ENCODE results near the gene CELSR3. TPM values are rescaled to one million over a fixed set of nuclear protein-coding genes. Genes with fewer than 3 reads are reported as not detected.

Gene CELSR3
- polyA plus RNA-seq, 2 of the 4 experiments (the other 2 are of a cell fraction): 2.2 to 4.8 TPM

DNA sequence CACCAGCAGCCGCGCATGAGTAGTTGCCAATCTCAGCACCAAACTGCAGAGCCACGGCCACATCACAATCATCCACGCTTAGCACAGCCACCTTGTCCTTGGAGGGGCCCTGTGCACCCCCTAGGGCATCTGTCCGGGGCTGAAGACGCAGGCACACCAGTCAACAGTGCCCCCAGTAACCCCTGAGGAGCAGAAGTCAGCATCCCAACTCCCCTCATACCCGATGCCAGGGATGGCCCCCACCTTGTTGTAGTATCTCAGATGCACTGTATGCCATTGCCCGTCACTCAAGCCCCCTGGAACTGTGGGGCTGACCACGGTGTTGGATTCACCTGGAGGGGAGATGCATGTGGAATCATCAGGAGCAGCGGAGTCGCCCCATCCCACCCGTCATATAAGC lies 7.6 kb downstream of the CELSR3 start:
- Histone ChIP-seq H3K4me1 (peaks cover 9% of the 10 kb centered on the region; the same call in 1 of the 3 replicates), H3K4me3 (no peak overlapping the region), H3K4me2 (no peak overlapping the region), H3K9me3 (no peaks in the 10 kb centered on the region), H3K27ac (no peak overlapping the region)
- DNase-seq (ENCODE audit: low read depth in 1 of 2, low spot score in 1 of 2) (no peak), FAIRE-seq (no peak), ATAC-seq (no peak)
- ChIA-PET POLR2A (no interaction called here), CTCF (interaction anchor here (1.4 to 6.3 kb wide), 5 partner anchors 8 to 92 kb away, joined by 4 to 46 read pairs (median 8); partner anchors contain the start of genes CELSR3, SLC26A6 and UCN2)
- 90% methylated on average over 10 of the region's 12 CpGs for WGBS (ENCODE audit: missing lambda C conversion rate)
- no peak for TF ChIP-seq EHMT2 (IDR thresholded peaks at IDR 0.05; ENCODE audit: low read depth)
- TF ChIP-seq POLR2AphosphoS2 (conservative IDR thresholded peaks at IDR 0.05; ENCODE audit: low read length): no peak
- TF ChIP-seq FOSL2 (IDR thresholded peaks at IDR 0.05): no peak
- TF ChIP-seq FOSL2 (CRISPR knock-in tag; IDR thresholded peaks at IDR 0.05): no peak
- no peak for TF ChIP-seq RAD21 (conservative IDR thresholded peaks at IDR 0.05 in 1 of 2, IDR thresholded peaks at IDR 0.05 in 1 of 2)
- TF ChIP-seq RCOR1 (IDR thresholded peaks at IDR 0.05; ENCODE audit: low read depth, low read length): no peak
- TF ChIP-seq FOXS1 (CRISPR knock-in tag; IDR thresholded peaks at IDR 0.05): no peak
- no peak for TF ChIP-seq ZC3H11A (IDR thresholded peaks at IDR 0.05)
- TF ChIP-seq, protein P1, sequence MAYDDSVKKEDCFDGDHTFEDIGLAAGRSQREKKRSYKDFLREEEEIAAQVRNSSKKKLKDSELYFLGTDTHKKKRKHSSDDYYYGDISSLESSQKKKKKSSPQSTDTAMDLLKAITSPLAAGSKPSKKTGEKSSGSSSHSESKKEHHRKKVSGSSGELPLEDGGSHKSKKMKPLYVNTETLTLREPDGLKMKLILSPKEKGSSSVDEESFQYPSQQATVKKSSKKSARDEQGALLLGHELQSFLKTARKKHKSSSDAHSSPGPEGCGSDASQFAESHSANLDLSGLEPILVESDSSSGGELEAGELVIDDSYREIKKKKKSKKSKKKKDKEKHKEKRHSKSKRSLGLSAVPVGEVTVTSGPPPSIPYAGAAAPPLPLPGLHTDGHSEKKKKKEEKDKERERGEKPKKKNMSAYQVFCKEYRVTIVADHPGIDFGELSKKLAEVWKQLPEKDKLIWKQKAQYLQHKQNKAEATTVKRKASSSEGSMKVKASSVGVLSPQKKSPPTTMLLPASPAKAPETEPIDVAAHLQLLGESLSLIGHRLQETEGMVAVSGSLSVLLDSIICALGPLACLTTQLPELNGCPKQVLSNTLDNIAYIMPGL (CRISPR knock-in tag; IDR thresholded peaks at IDR 0.05; ENCODE audit: borderline replicate concordance): no peak
- TF ChIP-seq SMC3 (IDR thresholded peaks at IDR 0.05): no peak
- TF ChIP-seq CHD2 (IDR thresholded peaks at IDR 0.05; ENCODE audit: low read length, partially characterized antibody): no peak
- TF ChIP-seq MAFK (IDR thresholded peaks at IDR 0.05; ENCODE audit: partially characterized antibody): no peak
- TF ChIP-seq ZNF302 (CRISPR knock-in tag; IDR thresholded peaks at IDR 0.05): no peak
- no peak for TF ChIP-seq NFE2L2 (conservative IDR thresholded peaks at IDR 0.05; ENCODE audit: low read length)
- TF ChIP-seq, protein P2, sequence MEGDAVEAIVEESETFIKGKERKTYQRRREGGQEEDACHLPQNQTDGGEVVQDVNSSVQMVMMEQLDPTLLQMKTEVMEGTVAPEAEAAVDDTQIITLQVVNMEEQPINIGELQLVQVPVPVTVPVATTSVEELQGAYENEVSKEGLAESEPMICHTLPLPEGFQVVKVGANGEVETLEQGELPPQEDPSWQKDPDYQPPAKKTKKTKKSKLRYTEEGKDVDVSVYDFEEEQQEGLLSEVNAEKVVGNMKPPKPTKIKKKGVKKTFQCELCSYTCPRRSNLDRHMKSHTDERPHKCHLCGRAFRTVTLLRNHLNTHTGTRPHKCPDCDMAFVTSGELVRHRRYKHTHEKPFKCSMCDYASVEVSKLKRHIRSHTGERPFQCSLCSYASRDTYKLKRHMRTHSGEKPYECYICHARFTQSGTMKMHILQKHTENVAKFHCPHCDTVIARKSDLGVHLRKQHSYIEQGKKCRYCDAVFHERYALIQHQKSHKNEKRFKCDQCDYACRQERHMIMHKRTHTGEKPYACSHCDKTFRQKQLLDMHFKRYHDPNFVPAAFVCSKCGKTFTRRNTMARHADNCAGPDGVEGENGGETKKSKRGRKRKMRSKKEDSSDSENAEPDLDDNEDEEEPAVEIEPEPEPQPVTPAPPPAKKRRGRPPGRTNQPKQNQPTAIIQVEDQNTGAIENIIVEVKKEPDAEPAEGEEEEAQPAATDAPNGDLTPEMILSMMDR (IDR thresholded peaks at IDR 0.05): no peak
- TF ChIP-seq, protein P3, sequence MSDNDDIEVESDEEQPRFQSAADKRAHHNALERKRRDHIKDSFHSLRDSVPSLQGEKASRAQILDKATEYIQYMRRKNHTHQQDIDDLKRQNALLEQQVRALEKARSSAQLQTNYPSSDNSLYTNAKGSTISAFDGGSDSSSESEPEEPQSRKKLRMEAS (IDR thresholded peaks at IDR 0.05): no peak
- TF ChIP-seq TFCP2L1 (CRISPR knock-in tag; IDR thresholded peaks at IDR 0.05): no peak
- no peak for TF ChIP-seq HOXA7 (CRISPR knock-in tag; IDR thresholded peaks at IDR 0.05)
- no peak for TF ChIP-seq GATA3 (IDR thresholded peaks at IDR 0.05; ENCODE audit: borderline replicate concordance)
- TF ChIP-seq PHF8 (IDR thresholded peaks at IDR 0.05; ENCODE audit: borderline replicate concordance, low read depth): no peak
- TF ChIP-seq, protein P4, sequence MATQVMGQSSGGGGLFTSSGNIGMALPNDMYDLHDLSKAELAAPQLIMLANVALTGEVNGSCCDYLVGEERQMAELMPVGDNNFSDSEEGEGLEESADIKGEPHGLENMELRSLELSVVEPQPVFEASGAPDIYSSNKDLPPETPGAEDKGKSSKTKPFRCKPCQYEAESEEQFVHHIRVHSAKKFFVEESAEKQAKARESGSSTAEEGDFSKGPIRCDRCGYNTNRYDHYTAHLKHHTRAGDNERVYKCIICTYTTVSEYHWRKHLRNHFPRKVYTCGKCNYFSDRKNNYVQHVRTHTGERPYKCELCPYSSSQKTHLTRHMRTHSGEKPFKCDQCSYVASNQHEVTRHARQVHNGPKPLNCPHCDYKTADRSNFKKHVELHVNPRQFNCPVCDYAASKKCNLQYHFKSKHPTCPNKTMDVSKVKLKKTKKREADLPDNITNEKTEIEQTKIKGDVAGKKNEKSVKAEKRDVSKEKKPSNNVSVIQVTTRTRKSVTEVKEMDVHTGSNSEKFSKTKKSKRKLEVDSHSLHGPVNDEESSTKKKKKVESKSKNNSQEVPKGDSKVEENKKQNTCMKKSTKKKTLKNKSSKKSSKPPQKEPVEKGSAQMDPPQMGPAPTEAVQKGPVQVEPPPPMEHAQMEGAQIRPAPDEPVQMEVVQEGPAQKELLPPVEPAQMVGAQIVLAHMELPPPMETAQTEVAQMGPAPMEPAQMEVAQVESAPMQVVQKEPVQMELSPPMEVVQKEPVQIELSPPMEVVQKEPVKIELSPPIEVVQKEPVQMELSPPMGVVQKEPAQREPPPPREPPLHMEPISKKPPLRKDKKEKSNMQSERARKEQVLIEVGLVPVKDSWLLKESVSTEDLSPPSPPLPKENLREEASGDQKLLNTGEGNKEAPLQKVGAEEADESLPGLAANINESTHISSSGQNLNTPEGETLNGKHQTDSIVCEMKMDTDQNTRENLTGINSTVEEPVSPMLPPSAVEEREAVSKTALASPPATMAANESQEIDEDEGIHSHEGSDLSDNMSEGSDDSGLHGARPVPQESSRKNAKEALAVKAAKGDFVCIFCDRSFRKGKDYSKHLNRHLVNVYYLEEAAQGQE (IDR thresholded peaks at IDR 0.05): no peak

Measured in A549 (cell line).